ENCODE results near the gene SMYD2.

DNA sequence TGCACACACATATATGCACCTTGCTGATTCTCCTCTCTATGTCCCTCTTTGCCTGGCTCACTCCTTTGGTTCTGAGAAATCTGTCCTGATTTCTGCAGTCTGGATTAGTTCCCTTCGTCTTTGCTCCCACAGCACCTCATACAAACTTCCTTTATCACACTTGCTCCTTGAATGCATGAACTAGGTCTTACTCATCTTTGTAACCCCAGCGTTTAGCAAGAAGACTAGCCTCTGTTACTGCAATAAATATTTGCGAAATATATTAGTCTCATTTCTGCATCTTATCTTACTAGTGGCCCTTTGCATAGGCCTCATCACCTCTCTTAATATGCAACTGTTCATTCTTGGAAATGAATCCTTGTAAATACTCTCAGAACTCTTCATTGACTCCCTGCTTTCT is 11.4 kb downstream of the SMYD2 start:
- TF ChIP-seq, protein P1, sequence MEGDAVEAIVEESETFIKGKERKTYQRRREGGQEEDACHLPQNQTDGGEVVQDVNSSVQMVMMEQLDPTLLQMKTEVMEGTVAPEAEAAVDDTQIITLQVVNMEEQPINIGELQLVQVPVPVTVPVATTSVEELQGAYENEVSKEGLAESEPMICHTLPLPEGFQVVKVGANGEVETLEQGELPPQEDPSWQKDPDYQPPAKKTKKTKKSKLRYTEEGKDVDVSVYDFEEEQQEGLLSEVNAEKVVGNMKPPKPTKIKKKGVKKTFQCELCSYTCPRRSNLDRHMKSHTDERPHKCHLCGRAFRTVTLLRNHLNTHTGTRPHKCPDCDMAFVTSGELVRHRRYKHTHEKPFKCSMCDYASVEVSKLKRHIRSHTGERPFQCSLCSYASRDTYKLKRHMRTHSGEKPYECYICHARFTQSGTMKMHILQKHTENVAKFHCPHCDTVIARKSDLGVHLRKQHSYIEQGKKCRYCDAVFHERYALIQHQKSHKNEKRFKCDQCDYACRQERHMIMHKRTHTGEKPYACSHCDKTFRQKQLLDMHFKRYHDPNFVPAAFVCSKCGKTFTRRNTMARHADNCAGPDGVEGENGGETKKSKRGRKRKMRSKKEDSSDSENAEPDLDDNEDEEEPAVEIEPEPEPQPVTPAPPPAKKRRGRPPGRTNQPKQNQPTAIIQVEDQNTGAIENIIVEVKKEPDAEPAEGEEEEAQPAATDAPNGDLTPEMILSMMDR (IDR thresholded peaks at IDR 0.05): no peak
- no peak for TF ChIP-seq POLR2A (IDR thresholded peaks at IDR 0.05)
